ENCODE measurements around the gene ZNF775.

The ZNF775 gene

DNA sequence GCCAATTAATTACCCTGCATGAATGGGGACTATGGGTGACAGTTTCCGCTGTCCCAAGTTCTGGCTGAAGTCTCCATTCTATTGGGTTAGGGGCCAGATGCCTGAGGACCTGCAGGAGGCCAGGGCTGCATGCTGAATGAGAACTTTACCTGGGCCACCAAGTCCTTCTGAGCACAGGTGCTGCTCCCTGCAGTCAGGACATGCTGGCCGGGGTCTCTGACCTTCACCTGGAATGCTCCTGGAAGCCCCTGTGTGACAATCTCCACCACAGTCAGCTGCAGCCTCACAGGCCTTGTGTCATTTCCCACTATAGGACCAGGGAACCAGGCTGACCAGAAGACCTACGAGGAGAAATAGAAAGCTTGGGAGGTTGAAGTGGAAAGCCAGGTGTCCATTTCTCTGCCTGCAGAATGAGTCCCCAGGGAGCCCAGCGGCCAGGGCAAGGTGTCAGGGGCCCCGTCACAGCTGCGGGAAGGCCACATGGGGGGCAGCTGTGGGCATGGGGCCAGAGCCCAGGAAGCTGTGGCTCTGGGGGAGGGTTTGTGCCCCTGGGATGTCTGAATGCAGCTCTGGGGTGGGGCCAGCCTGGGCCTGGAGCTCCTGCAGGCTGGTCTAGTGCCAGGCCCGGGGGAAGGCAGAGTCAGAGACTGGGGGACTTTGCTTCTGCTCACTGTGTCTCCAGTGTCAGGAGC, 65.7 kb downstream of the ZNF775 start:
- no peak for DNase-seq

DNA sequence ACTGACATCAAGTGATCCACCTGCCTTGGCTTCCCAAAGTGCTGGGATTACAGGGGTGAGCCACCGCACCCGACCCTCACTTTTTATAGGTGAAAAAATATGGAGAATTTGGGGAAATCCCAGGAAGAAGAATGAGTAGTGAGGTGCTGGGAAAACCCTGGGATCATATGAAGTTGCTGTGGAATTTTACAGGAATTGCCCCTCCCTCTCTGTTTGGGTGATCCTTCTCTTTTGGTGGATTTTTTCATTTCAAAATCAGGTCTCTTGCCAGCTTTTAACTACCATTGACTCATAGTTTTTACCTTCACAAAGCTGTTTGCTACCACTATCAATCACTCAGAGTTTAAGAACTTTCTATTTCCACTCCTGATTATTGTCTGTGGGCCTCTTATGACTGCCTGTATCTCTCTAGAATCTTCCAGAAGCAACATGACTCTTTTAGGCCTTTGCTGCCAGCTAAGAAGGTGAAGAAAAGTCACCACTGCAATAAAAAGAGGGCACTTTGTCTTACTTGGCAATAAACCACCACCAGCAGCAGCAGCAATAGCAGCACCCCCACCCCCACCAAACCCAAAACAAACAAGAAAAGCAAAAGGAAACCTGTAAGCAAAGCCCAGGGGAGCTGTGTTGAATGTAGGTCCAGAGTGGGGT, 67.3 kb downstream of the ZNF775 start:
- DNase-seq: no peak
